HG03097 (cell line): Measurements from ENCODE around the gene CELSR1.

ENCODE experiments used
- ATAC-seq: cut with Tn5 transposase; IDR thresholded peaks from one replicate; pipeline ENCODE4 v1.9.1; 2021; ENCODE audit not compliant: unreplicated experiment, low FRiP score

Gene CELSR1

DNA sequence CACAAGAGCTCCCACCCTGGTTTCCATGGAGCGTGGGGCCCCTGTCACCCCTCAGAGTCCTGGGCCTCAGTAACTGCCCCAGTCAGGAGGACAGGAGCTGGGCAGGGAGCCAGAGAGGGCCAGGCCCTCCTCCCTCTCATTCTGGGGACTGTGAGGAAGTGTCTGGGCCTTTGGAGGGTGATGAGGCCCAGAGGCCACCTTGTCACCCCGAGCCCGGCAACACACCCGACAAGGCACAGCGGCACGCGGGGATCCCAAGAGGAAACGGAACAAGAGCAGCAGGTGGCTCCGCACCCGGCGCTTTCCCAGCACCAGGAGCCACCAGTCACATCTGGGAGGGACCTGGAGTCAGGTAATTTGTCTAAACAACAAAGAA, 72.1 kb downstream of the CELSR1 start:
- ATAC-seq, result no peak

DNA sequence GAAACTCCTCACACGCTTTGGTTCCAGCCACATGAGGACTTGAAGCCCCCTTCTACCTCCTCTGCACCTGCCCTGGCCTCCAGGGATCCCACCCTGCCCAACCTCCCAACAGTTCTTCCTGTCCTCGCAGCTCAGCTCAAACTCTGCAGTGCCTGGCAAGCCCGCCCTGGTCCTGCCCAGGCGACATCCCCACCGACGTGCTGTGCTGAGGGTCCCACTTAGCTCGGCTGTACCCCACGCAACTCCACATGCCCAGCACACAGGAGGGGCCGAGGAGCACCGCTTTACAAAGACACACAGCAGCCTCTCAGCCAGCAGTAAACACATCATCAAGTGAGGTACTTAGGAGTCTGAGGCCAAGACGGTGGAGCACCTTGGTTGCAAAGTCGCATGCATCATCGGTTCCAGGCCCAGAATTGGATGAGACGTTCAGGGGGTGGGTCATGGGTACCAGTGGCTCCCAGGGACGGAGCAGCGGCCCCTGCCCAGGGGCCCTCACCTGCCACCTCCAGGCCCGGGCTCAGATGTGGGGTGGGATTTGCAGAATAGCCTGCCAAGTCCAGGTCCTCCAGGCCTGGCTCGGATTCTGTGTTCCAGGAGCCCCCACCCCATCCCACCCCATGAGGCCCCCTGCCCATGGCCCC, 72.6 kb downstream of the CELSR1 start:
- no peak for ATAC-seq

DNA sequence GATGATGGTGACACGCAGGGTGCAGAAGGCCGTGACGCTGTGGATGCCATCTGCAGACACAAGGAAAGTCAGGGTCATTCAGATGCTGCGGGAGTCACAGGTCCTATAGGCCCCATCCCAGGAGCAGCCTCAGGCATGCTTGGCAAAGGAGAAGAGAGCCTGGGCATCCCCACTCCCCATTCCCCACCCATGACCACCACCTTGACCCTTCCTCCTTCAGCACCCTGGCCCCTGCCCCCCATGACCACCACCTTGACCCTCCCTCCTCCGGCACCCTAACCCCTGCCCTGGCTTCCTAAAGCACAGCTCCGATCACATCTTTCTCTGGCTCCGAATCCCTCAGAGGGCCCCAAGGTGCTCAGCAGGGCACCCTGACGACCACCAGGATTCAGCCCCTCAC, 73.1 kb downstream of the CELSR1 start:
- no peak for ATAC-seq

DNA sequence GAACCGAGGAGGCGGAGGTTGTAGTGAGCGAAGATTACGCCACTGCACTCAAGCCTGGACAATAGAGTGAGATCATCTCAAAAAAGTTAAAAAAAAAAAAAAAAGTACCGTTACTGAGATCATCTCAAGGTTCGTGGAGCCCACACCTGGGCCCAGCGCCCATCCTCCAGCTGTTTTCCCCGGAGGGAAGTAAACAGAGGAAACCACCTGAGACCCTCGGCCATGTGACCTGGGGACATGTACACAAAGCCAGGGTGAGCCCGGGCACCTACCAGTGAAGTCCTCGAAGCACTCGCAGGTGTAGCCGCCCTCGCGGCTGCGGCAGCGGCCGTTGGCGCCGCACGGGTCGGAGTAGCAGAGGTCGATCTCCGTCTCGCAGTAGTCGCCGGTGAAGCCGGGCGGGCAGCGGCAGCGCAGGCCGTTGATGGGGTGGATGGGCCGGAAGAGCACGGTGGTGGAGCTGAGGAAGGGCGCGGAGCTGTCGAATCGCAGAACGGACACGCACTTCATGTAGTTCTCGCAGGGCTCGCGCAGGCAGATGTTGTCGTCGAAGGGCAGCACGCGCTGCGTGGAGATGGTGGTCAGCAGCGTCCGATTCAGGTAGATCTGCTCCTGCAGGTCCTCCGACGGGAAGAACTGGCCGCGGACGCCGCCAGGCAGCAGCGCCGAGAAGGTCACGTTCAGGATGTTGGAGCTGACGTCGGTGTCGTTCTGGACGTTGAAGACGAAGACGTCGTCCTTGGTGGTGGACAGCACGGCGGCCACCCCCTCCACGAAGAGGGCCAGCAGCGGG, 73.8 kb downstream of the CELSR1 start:
- no peak for ATAC-seq

DNA sequence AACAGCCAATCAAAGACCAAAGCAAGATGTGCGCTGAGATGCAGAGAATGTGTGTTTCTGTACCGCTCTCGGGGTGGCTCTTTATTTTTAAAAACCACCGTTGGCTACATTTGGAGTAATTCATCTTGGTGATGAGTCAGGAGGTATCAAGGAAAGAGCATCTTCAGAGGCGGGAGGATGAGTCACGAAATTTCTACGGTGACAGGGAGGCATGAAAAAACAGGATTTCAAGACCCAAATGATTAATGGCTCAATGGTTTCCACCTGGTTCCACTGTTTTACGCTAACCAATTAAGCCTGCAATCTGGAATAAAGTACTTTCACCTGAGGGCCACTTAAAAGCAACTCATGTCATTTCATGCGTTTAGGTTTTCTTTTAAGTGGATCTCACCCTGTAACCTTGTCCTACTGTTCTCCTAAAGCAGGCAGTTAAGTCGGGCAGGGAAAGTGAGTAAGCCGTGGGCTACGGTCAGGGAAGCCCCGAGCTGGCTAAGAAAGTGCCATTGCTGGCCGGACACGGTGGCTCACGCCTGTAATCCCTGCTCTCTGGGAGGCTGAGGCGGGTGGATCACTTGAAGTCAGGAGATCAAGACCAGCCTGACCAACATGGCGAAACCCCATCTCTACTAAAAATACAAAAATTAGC, 74.6 kb downstream of the CELSR1 start:
- ATAC-seq, result no peak

DNA sequence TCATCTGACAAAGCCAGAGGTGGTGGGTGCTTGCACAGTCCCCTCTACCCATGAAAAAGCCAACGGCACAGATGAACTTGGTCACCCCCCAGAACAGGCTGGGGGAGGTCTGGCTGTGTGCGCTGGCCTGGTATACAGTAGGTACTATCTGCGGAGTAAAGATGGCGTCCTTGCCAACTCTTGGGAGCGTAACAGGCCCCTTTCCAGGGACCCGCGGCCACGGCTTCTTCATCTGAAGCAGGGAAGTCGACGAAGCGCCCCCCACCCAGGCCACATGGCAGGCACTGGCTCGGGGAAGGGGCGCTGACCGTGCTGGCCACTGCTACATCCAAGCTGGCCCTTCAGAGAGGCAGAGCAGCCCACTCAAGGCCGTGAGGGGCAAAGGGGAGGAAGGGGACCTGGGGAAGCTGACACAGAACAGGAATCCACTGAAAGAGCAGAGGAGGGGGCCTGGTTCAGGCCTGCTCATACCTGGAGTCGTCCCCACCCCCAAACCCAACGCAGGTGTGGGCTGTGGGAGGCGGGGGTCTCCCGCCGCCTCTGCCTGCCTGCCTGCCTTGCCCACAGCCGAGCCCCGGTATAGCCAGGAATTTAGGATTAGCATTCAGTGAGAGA, 75.7 kb downstream of the CELSR1 start:
- no peak for ATAC-seq

DNA sequence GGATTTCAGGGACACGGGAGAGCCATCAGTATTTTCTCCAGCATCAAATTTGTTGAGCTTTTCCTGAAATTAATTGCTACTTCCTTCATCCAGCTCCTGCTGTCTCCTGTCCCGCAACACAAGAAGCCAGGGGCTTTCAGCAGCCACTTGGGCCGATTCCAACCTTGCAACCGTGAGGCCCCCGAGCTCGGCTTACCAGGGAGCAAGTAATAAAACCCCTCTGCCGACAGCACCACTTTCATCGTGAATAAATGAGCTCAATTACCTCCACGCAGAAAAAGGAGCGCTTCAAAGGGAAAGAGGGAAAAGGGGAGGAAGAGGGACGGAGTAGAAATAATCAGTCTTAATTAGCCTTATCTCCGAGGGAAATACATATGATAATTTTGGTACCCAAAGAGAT, 76.6 kb downstream of the CELSR1 start:
- ATAC-seq, result no peak

DNA sequence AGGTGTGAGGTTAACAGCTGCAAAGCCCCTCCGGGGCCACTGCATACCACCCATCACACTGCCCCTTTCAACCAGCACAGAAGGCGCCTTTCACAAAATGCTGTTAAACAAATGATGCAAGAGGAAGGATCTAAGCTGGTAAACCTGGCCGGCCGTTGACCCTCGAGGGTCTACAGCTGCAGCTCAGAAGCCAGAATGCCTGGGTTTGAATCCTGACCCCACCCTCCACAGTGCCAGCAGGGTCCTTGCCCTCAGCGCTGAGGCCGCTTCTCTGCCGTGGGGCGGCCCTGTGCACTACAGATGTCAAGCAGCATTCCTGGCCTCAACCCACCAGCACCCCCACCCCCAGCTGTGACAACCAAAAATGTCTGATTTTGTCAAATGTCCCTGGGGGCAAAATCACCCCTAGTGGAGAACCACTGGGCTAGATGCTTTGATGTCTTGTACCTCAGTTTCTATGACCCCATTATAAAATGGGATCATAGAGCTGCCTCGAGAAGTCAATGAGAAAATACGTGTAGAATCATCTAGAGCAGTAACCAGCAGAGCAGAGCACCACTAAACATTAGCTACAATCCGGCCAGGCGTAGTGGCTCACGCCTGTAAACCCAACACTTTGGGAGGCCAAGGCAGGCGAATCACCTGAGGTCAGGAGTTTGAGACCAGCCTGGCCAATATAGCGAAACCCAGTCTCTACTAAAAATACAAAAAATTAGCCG, 77.9 kb downstream of the CELSR1 start:
- ATAC-seq, result no peak

DNA sequence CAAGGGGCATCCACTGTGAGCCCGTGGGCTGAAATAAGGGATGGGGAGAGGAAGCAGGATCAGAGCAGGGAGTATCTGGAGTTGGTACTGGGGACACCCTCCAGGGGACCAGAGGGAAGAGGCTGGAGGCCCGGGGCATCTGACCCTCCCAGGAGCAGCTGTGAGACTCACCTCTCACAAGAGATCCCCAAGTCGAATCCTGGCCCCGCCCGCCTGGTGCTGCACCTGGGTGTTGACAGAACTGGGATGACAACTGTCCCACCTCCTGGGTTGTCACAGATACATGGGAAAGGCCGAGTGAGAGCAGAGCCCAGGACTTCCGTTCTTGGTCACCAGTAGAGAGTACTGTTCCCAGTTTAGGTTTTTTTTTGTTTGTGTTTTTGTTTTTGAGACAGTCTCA, 78.9 kb downstream of the CELSR1 start:
- no peak for ATAC-seq

DNA sequence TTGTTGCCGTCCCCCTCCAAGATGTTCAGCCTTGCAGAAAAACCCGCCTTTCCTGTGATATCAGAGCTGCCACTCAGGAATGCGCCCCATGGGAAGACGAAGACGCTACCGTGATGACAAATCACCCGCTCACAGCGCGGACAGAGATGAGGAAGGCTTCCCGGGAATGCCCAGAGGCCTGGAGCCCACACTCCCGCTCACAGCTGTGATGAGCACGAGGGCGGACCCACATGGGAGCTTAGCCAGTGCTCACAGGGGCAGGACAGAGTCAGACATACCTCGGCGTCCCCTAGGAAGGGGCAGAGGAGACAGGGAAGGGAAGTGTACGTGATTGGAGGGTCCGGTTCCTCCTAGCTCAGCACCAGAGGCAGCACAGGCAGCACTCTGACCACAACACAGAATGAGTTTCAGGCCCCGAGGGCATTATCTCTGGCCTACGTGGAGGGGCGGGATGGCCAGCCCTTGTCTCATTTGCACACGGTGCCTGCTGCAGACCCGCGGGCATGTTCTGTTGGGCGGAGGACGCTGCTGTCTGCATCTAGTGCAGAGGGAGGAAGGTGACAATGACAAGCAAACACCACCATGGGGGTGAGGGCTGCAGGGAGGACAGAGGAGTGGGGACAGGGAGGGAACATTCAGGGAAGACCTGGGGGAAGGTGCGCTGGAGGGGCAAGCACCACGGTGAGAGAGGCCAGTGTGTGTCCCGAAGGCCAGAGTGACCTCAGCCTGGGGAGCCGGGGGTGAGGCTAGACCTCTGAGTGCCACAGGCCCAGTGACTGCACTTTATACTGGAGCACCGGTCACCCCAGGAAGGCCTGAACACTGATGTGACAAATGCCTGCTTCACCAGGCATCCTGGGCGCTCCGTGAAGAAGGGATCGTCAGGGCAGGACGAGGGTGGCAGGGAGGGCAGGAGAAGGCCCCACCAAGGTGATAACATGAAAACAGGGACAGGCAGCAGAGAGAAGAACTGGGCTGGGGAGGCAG, 79.6 kb downstream of the CELSR1 start:
- no peak for ATAC-seq

DNA sequence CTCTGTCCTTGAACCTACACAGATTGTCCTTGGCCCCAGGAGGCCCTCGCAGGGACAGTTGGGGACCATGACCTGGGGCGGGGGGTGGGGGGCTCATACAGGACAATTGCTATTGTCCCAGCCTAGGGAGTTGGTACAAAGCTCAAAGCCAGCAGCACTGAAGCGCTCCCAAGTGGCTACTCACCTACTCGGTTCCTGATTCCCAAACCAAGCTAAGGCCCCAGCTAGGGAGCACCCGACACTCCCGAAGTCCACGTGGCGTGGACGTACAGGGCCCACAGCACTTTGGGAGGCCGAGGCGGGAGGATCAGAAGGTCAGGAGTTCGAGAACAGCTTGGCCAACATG, 80.6 kb downstream of the CELSR1 start:
- ATAC-seq, result no peak

DNA sequence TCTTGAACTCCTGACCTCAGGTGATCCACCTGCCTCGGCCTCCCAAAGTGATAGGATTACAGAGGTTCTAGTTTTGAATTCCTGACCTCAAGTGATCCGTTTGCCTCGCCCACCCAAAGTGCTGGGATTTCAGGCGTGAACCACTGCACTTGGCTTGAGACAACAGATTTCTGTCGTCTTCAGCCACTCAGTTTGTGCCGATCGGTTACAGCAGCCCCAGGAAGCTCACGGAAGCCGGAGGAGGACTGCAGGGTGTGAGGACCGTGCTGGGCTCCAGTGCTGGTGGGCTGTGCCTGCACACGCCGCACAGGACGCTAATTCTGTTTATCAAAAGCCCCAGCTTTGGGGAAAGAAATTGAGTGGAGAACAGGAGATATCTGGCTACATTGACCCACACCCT, 82.0 kb downstream of the CELSR1 start:
- ATAC-seq, result no peak

DNA sequence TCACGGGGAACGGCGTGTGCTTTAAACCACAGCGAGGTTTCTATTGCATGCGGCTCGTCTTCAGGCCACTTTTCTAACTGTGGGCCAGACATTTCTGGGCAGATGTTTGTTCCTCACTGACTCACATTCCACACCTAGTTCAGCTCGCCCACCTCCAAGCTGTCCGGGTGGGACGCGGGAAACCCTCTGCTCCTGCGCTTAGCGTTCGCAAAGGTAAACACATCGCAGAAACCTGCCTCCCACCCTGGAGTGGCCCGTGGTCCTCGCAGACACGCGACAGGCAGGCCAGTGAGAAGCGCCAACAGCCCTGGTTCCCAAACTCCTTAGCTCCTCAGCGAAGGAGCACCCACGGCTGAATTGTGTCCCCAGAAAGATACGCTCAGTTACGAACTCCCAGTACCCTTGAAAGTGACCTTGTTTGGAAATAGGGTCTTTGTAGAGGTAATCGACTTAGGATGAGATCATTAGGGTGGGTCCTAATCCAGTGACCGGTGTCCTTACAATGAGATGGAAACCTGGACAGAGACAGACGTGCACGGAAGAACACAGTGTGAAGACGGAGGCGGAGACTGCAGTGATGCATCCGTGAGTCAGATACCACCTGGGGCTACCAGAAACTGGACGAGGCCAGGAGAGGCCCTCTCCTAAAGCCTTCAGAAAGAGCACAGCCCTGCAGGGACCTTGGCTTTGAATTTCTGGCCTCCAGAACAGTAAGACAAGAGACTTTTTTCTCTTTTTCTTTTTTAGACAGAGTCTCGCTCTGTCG, 82.7 kb downstream of the CELSR1 start:
- no peak for ATAC-seq

DNA sequence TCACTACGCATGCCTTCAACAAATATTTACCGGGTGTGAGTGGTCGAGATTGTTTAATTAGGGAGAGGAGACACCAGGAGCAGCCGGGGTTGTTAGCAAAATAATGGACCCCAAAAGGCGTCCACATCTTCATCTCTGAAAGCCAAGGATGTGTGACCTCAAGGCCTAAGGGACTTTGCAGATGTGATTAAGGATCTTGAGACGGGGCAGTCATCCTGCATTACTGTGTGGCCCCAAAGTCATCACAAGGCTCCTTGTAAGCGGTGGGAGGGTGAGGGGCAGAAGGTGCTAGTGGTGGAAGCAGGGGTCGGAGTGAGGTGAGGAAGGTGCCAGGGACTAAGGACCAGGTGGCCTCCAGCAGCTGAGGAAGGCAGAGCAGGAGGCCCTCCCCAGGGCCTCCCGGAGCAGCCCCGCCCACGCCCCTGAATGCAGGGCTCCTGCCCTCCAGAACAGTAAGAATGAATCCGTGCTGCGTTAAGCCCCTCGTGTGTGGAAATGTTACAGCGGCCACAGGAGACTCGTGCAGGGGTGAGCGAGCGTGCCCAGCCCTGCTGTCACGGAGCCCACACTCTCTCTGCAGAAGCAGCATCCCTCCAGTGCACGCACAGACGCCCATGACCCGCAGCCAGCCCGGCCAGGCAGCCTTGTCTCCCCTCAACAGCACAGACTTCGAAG, 83.5 kb downstream of the CELSR1 start:
- no peak for ATAC-seq

DNA sequence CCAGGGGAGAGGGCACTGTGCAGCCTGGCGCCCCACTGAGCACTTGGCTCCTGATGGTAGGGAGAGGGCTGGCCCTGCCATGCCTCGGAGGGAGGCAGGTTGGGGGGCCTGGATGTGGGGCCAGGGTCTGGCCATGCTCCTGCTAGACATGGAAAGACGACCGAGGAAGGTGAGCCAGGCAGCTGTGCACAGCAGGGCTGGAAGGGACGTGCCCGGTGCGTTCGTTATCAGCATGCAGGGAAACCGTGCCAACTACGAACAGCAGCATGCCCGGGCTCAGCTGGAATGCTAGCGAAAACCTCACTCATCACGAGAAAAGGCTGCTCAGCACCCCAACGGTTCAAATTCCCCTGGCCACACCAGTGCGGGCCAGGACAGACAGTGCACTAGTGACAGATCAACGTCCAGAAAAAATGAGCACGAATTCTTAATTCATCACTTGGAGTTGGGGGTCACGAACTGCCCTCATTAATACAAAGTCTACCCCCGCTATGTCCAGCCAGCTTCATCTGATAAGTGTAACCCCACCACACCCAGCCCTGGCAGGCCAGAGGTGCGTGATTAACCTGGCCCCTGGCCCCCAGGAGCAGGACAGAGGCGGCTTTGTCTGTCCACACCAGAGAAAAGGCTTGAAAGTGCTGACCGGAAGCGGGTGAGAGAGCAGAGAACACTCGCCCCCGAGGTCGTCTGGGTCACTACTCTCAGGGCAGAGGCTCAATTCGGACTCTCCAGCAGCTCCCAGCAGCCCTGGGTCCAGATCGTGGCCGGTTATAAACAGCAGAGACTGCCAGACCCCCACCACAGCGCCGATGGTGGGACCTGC, 84.2 kb downstream of the CELSR1 start:
- no peak for ATAC-seq

DNA sequence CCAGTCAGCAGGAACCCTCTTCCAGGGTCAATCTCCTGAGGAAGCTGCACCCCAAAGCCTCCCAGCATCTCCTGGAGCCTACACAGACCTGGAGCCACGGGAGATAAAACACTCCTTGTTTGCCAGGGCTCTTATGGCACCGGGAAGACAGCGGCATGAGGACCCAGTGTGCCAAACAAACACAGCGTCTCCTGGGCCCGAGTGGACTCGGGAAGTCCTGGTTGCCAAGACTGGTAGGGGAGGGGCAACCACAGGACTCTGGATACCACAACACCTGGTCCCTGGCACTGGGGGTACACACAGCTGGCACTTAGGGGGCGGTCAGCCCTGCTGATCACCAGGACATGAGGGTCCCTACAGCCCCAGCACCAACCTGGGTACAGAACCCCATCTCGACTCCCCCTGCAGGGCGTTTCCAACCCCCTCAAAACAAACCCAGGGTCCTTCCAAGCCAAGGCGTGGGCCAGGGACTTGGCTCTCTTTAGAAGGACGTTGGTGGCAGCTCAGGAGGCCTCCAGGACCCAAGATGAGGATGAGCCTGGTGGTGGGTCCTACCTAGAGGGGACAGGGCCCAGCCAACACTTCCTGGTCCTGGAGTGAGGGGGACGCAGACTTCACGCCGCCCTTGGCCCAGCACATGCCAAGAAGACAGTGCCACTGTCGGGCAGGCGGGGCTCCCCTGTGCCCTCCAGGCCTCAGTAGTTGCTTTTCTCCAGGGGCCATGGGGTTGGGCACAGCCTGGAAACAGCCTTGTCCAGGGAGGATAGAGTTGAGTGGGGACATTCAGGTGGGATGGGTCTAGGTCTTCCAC, 85.0 kb downstream of the CELSR1 start:
- no peak for ATAC-seq

DNA sequence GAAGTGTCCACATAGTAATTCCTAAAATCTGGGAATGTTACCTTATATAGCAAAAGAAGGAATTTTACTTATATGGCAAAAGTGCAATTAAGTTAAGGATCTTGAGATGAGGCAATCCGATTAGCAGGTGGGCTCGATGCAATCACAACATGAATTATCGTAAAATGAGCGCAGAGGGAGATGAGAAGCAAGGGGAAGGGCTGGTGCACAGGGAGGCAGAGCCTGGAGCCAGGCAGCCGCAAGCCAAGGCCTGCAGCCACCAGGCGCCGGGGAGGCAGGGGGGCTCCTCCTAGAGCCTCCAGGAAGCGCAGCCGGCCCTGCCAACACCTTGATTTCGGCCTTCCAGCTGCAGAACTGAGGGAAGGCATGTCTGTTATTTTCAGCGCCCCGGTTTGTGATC, 85.7 kb downstream of the CELSR1 start:
- no peak for ATAC-seq
